PC-3 (cell line): ENCODE data around the gene RNF169. TPM values are rescaled to one million over a fixed set of nuclear protein-coding genes. Genes with fewer than 3 reads are reported as not detected.
A peak's percentile ranks its signal among the peaks of the same experiment; 100 is the strongest.

Experiments used
- ATAC-seq: fragments of 200-7000 bp; cut with Tn5 transposase; 2 replicates; pipeline ENCODE4 v1.9.1; 2020; ENCODE audit warnings: mild to moderate bottlenecking, moderate library complexity
- BruUV-seq: library from RNA; stranded (reverse); fragments of 400-500 nt; replicated peaks from 2 replicates; lab custom pipeline; 2021; lab: Mats Ljungman, UMichigan
- CTCF ChIA-PET: fragments of 300-600 bp; sonication (Branson Sonifier 250); formaldehyde crosslinking; loops from one replicate; lab custom pipeline; 2022; ENCODE audit warnings: antibody characterized with exemption; lab: Charles Lee
- POLR2A ChIA-PET: fragments of 300-600 bp; sonication (Branson Sonifier 250); formaldehyde crosslinking; loops from one replicate; lab custom pipeline; 2022; ENCODE audit warnings: antibody characterized with exemption; ENCODE audit not compliant: unreplicated experiment; lab: Charles Lee
- DNase-seq: peaks from one replicate; pipeline ENCODE4 v3.0.0-alpha.2; 2015
- H2AFZ ChIP-seq: fragments of 300-600 bp; sonication (generic); 2 replicates; pipeline ENCODE4 v1.6.0; 2016; ENCODE audit warnings: antibody characterized with exemption, low read length
- H3F3A ChIP-seq: fragments of 300-600 bp; sonication (generic); one replicate; pipeline ENCODE4 v1.6.0; 2017; ENCODE audit warnings: antibody characterized with exemption, low read length, control low read depth, mild to moderate bottlenecking; ENCODE audit not compliant: unreplicated experiment
- H3K27ac ChIP-seq: fragments of 300-600 bp; sonication (generic); 2 replicates; pipeline ENCODE4 v1.5.1; 2016; ENCODE audit warnings: mild to moderate bottlenecking, low read length
- H3K27me3 ChIP-seq: fragments of 300-600 bp; sonication (generic); 2 replicates; pipeline ENCODE4 v1.6.1; 2016; ENCODE audit warnings: low read length, mixed read lengths
- H3K36me3 ChIP-seq: fragments of 300-600 bp; sonication (generic); 2 replicates; pipeline ENCODE4 v1.6.1; 2016; ENCODE audit warnings: low read depth, mixed run types, low read length, mixed read lengths
- H3K4me1 ChIP-seq: fragments of 300-600 bp; sonication (generic); 2 replicates; pipeline ENCODE4 v1.5.1; 2016; ENCODE audit warnings: low read length; ENCODE audit not compliant: insufficient read depth
- H3K4me2 ChIP-seq: fragments of 300-600 bp; sonication (generic); 2 replicates; pipeline ENCODE4 v1.6.0; 2016; ENCODE audit warnings: low read length
- H3K4me3 ChIP-seq: fragments of 300-600 bp; sonication (generic); 2 replicates; pipeline ENCODE4 v1.5.1; 2016; ENCODE audit warnings: mild to moderate bottlenecking, low read length, mixed read lengths
- H3K79me2 ChIP-seq: fragments of 300-600 bp; sonication (generic); 2 replicates; pipeline ENCODE4 v1.6.1; 2017; ENCODE audit warnings: low read length, mixed read lengths
- H3K9ac ChIP-seq: fragments of 300-600 bp; sonication (generic); 2 replicates; pipeline ENCODE4 v1.6.0; 2016; ENCODE audit warnings: mild to moderate bottlenecking, low read length
- H3K9me2 ChIP-seq: fragments of 300-600 bp; sonication (generic); replicated peaks from 2 replicates; pipeline ENCODE4 v1.6.1; 2016; ENCODE audit warnings: mixed run types, low read length, mixed read lengths
- H3K9me3 ChIP-seq: fragments of 300-600 bp; sonication (generic); 2 replicates; pipeline ENCODE4 v1.6.1; 2016; ENCODE audit warnings: low read length, mixed read lengths
- H4K20me1 ChIP-seq: fragments of 300-600 bp; sonication (generic); 2 replicates; pipeline ENCODE4 v1.6.1; 2016; ENCODE audit warnings: low read length, mixed read lengths
- EZH2 ChIP-seq: fragments of 300-600 bp; sonication (generic); IDR thresholded peaks from one replicate; pipeline ENCODE4 v1.6.1; 2017; ENCODE audit warnings: antibody characterized with exemption, mild to moderate bottlenecking, low read length; ENCODE audit not compliant: unreplicated experiment
- EZH2phosphoT487 ChIP-seq: fragments of 300-600 bp; sonication (generic); IDR thresholded peaks from 2 replicates; pipeline ENCODE4 v1.6.1; 2018; ENCODE audit warnings: mild to moderate bottlenecking, antibody characterized with exemption, low read length, borderline replicate concordance
- intact Hi-C: fragments of 100-400 bp; cut with micrococcal nuclease; formaldehyde crosslinking; loops from 2 replicates; pipeline ENCODE4 v1.9.0; 2023
- total RNA-seq: library from RNA; depleted of rRNA; stranded (reverse); fragments of >200 nt; gene quantifications from 2 replicates; pipeline ENCODE4 v1.2.3, GENCODE V29; 2014
- TF ChIP-seq, protein P1 (sequence below): fragments of 300-600 bp; sonication (generic); conservative IDR thresholded peaks from 2 replicates; pipeline ENCODE4 v1.5.1; 2017; ENCODE audit warnings: antibody characterized with exemption, low read depth, mild to moderate bottlenecking, low read length

The RNF169 gene
- total RNA-seq, 1 experiment from 2014 or later = 20.4 TPM

GRCh38 chr11:74730571-74731260 lies 17.9 kb upstream of the RNF169 start:
- Histone ChIP-seq H3K27me3 (peaks cover 54% of the 10 kb centered on the region), H3K4me1 (no peaks in the 10 kb centered on the region), H3K9me2 (no peaks in the 10 kb centered on the region), H3K27ac (no peak overlapping the region), H3K9me3 (no peaks in the 10 kb centered on the region), H2AFZ (no peak overlapping the region), H3K4me3 (no peak overlapping the region), H3K4me2 (peak overlapping the region; percentile 23; the same call in 1 of the 2 replicates), H4K20me1 (no peaks in the 10 kb centered on the region), H3K79me2 (no peaks in the 10 kb centered on the region), H3F3A (no peaks in the 10 kb centered on the region), H3K9ac (no peak overlapping the region), H3K36me3 (no peaks in the 10 kb centered on the region)
- ChIA-PET POLR2A (no interaction called here), CTCF (no interaction called here)
- TF ChIP-seq, protein P1, sequence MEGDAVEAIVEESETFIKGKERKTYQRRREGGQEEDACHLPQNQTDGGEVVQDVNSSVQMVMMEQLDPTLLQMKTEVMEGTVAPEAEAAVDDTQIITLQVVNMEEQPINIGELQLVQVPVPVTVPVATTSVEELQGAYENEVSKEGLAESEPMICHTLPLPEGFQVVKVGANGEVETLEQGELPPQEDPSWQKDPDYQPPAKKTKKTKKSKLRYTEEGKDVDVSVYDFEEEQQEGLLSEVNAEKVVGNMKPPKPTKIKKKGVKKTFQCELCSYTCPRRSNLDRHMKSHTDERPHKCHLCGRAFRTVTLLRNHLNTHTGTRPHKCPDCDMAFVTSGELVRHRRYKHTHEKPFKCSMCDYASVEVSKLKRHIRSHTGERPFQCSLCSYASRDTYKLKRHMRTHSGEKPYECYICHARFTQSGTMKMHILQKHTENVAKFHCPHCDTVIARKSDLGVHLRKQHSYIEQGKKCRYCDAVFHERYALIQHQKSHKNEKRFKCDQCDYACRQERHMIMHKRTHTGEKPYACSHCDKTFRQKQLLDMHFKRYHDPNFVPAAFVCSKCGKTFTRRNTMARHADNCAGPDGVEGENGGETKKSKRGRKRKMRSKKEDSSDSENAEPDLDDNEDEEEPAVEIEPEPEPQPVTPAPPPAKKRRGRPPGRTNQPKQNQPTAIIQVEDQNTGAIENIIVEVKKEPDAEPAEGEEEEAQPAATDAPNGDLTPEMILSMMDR = no peak
- TF ChIP-seq EZH2phosphoT487 (peak; percentile 39; the same call in 1 of the 2 replicates), EZH2 (peak; percentile 55)
- BruUV-seq = no TSS peak
- DNase-seq = no peak
- no peak for ATAC-seq
- intact Hi-C loops = no loop called here

- Histone ChIP-seq H3K9me2 (no peaks in the 10 kb centered on the region), H4K20me1 (no peaks in the 10 kb centered on the region), H3K27ac (no peak within 1 kb of the TSS), H2AFZ (no peak within 1 kb of the TSS), H3K9ac (no peak within 1 kb of the TSS), H3K79me2 (no peaks in the 10 kb centered on the region), H3K4me1 (no peaks in the 10 kb centered on the region), H3K4me2 (peak within 1 kb of the TSS; percentile 61), H3K4me3 (0 out of 2 replicates have a peak within 1 kb of the TSS, but pooled peaks have one; percentile 20), H3K36me3 (no peaks in the 10 kb centered on the region), H3F3A (no peaks in the 10 kb centered on the region), H3K9me3 (no peaks in the 10 kb centered on the region), H3K27me3 (peaks cover 54% of the 10 kb centered on the region)
- DNase-seq = no peak
- intact Hi-C loops = no loop called here
- TF ChIP-seq EZH2phosphoT487 (no peak), EZH2 (no peak)
- ChIA-PET POLR2A (no interaction called here), CTCF (no interaction called here)
- no TSS peak for BruUV-seq
- ATAC-seq = no peak
Observed at GRCh38 chr11:74731301-74732094, 17.2 kb upstream of the RNF169 start, which contains the start of gene CHRDL2. Gene CHRDL2, minus strand, starts transcription at chr11:74731426. Its CDS starts 538 bp downstream, at chr11:74730888.

DNA sequence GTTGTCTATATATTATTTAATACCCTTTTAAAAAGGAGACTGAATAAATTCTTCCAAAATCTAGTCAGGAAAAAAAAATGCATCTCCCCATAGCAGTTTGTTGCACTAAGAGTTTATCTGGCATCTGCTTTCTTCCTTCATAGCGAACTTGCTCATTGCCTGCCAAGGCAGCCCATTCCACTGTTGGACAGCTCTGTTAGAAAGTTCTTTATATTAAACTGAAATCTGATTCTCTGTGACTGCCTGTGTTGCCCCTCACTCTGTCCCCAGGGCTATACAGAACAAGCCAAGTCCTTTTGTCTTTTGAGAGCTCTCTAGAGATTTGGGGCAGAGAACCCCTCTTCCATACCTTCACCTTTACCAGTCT lies 14.1 kb upstream of the RNF169 start:
- POLR2A ChIA-PET = interaction anchor here (0.6 kb wide), 2 partner anchors 11 to 242 kb away, joined by 3 read pairs; no protein-coding TSS in a partner anchor
- Histone ChIP-seq H3F3A (no peaks in the 10 kb centered on the region), H2AFZ (no peak overlapping the region), H3K27me3 (peaks cover 44% of the 10 kb centered on the region), H3K4me3 (no peak overlapping the region), H3K4me2 (no peak overlapping the region), H4K20me1 (no peaks in the 10 kb centered on the region), H3K4me1 (no peaks in the 10 kb centered on the region), H3K9me2 (no peaks in the 10 kb centered on the region), H3K79me2 (no peaks in the 10 kb centered on the region), H3K9me3 (no peaks in the 10 kb centered on the region), H3K27ac (no peak overlapping the region), H3K9ac (no peak overlapping the region), H3K36me3 (no peaks in the 10 kb centered on the region)
- DNase-seq (no peak), ATAC-seq (no peak)
- intact Hi-C loops = no loop called here
- CTCF ChIA-PET = interaction anchor here (0.6 kb wide), 1 partner anchor 33 kb away, joined by 5 read pairs; no protein-coding TSS in a partner anchor
- TF ChIP-seq, protein P1 = no peak
- TF ChIP-seq EZH2 = no peak
- no peak for TF ChIP-seq EZH2phosphoT487
- BruUV-seq = no TSS peak
